ENCODE measurements around the gene TNFRSF6B.

The TNFRSF6B gene

DNA sequence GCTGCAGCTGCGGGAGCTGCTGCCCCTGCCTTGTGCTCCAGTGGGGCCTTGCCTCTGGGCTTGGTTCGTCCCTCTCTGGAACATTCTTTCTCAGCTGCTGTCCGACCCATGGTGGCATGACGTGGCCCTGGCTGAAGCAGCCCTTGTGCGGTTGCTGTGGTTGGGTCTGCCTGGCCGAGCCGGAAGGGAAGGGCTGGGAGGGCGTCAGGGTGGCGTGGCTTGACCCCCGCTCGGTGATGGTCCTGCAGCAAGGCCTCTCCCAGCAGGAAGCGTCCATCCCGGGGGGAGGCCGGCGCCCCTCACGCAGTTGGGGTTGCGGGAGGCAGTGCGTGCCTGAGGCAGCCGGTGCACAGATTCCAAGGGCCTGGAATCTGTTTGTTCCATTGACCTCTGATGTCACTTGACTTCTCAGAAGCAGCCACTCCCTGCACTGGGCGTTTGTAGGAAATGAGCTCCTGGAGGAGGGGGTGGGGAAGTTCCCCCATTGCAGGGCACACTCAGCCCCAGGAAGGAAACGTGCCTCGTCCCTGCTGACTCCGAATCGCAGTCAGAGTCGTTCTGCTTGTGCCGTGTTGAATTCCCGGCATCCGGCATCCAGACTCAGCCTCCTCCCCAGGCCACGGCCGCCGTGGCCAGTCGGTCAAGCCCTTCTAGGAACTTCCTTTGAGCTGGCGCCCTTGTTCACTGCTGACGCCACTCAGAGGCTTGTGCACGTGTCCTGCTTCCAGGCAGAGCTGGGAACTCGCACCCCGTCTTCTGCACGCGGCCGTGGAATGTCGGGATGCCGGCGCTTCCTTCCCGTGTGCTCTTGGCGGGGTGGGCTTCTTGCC, 9.7 kb upstream of the TNFRSF6B start:
- peak; percentile 73 for DNase-seq

- DNase-seq: no peak
Observed at GRCh38 chr20:63687419-63688178, 8.9 kb upstream of the TNFRSF6B start.

- no peak for DNase-seq
Observed at GRCh38 chr20:63688228-63689045, 8.0 kb upstream of the TNFRSF6B start.

- no peak for DNase-seq
Observed at GRCh38 chr20:63689046-63690002, 7.1 kb upstream of the TNFRSF6B start.

DNA sequence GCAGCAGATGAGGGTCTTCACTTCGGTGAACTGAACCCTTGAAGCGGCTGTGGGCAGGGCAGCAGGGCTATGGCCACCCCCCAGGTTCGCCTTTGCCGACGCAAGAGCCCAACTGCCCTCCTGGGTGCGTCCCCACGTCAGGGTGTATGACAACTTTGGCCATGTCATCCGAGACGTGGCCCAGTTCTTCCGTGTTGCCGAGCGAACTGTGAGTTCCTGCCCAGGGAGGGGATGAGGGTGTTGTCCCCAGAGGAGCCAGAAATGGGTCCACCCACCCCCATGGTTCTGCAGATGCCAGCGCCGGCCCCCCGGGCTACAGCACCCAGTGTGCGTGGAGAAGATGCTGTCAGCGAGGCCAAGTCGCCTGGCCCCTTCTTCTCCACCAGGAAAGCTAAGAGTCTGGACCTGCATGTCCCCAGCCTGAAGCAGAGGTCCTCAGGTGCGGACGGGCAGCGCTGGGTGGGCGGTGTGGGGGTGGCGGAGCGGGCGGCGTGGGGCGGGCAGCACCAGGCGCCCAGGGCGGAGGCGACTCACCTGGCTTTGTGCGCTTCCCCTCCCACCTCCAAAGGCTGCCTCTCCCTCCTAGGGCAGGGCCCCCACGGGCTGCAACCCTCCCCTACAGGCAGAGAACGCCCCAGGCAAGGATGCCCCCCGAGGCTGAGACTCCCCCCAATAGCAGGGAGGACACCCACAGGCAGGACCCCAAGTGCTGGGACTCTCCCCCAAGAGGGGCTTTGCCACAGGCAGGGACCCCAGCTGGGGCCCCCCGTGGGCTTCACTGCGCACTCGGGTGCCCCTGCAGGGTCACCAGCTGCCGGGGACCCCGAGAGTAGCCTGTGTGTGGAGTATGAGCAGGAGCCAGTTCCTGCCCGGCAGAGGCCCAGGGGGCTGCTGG, 6.2 kb upstream of the TNFRSF6B start:
- DNase-seq: no peak

- DNase-seq: no peak
Observed at GRCh38 chr20:63690898-63691710, 5.3 kb upstream of the TNFRSF6B start.

DNA sequence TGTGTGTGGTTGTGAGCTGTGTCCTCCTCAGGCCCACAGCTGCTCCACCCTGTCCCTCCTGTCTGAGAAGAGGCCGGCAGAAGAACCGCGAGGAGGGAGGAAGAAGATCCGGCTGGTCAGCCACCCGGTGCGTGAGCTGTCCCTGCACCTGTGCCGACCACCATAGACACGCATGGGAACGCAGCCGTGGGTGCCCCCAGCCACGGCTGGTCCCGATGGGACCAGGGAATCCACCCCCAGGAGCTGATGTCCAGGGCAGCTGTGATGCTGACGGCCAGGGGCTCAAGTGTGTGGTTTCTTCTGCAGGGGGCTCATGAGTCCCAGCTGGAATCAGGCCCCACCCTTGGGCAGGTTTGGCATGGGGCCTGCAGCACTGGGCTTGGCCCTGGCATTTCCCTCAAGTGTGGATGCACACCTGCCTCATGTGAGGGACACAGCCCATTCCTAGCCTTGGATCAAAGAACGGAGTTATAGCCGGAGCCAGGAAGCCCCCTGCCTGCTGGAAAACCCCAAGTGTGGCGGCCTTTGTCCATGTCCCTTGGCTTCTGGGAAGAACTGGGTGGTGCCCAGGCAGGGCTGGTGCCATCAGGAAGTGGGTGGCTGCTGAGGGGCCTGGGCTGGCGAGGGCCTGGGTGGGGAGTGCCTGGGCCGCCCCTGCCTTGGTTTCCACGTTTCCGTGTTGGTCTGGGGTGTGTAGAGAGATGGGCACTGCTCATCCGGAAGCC, 4.6 kb upstream of the TNFRSF6B start:
- DNase-seq: no peak

GRCh38 chr20:63692436-63693082, 3.9 kb upstream of the TNFRSF6B start:
- DNase-seq: no peak

DNA sequence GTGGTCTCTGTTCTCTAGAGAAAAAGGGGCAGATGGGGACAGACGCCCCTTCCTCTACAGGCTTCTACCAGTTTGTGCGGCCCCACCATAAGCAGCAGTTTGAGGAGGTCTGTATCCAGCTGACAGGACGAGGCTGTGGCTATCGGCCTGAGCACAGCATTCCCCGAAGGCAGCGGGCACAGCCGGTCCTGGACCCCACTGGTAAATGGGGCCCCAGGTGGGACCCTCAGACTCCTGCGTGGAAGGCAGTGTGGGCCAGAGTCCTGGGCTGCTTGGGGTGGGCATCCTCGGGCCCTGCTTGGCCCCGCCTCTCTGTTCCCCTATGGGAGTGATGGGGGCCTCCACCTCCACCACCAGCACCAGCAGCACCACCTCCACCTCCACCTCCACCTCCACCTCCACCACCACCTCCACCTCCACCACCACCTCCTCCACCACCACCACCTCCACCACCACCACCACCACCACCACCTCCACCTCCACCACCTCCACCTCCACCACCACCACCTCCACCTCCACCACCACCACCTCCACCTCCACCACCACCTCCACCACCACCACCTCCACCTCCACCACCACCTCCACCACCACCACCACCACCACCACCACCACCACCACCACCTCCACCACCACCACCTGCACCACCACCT, 3.2 kb upstream of the TNFRSF6B start:
- DNase-seq: no peak

- no peak for DNase-seq
Observed at GRCh38 chr20:63693733-63694583, 2.5 kb upstream of the TNFRSF6B start.

DNA sequence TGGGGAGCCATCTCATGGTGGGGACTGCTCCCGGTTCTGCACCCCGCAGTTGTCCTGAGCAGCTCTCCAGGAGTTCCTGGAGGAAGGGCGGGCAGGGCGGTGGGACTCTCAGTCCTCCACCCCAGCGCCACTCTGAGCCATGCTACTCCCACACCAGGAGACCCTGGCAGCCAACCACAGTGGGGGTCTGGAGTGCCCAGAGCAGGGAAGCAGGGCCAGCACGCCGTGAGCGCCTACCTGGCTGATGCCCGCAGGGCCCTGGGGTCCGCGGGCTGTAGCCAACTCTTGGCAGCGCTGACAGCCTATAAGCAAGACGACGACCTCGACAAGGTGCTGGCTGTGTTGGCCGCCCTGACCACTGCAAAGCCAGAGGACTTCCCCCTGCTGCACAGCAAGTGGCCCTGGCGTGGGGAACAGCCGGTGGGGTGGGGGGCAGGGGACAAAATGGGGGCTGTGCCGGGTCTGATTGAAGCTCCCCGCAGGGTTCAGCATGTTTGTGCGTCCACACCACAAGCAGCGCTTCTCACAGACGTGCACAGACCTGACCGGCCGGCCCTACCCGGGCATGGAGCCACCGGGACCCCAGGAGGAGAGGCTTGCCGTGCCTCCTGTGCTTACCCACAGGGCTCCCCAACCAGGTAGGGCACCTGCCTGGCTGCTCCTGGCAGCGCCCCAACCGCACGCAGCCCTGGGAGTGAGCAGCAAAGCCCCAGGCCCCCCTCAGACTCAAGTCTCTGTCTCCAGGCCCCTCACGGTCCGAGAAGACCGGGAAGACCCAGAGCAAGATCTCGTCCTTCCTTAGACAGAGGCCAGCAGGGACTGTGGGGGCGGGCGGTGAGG, 1.6 kb upstream of the TNFRSF6B start:
- DNase-seq: no peak

DNA sequence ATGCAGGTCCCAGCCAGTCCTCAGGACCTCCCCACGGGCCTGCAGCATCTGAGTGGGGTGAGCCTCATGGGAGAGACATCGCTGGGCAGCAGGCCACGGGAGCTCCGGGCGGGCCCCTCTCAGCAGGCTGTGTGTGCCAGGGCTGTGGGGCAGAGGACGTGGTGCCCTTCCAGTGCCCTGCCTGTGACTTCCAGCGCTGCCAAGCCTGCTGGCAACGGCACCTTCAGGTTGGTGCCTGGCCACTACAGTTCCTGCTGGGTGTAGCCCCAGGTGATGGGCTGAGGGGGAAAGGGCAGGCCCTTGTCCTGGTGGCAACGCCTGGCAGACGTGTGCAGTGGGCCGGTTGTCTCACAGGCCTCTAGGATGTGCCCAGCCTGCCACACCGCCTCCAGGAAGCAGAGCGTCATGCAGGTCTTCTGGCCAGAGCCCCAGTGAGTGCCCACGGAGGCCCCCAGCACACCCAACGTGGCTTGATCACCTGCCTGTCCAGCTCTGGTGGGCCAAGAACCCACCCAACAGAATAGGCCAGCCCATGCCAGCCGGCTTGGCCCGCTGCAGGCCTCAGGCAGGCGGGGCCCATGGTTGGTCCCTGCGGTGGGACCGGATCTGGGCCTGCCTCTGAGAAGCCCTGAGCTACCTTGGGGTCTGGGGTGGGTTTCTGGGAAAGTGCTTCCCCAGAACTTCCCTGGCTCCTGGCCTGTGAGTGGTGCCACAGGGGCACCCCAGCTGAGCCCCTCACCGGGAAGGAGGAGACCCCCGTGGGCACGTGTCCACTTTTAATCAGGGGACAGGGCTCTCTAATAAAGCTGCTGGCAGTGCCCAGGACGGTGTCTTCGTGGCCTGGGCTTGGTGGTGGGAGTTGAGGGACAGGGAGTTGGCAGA, 787 bp upstream of the TNFRSF6B start:
- DNase-seq: no peak

GRCh38 chr20:63696306-63696627, 185 bp upstream of the TNFRSF6B start:
- DNase-seq: peak; percentile 45

- no peak for DNase-seq
Observed at GRCh38 chr20:63697357-63697867, 960 bp downstream of the TNFRSF6B start.

DNA sequence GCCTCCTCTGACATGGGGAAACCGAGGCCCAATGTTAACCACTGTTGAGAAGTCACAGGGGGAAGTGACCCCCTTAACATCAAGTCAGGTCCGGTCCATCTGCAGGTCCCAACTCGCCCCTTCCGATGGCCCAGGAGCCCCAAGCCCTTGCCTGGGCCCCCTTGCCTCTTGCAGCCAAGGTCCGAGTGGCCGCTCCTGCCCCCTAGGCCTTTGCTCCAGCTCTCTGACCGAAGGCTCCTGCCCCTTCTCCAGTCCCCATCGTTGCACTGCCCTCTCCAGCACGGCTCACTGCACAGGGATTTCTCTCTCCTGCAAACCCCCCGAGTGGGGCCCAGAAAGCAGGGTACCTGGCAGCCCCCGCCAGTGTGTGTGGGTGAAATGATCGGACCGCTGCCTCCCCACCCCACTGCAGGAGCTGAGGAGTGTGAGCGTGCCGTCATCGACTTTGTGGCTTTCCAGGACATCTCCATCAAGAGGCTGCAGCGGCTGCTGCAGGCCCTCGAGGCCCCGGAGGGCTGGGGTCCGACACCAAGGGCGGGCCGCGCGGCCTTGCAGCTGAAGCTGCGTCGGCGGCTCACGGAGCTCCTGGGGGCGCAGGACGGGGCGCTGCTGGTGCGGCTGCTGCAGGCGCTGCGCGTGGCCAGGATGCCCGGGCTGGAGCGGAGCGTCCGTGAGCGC, 1.6 kb downstream of the TNFRSF6B start:
- no peak for DNase-seq

All from stimulated activated CD4-positive, alpha-beta T cell treated with anti-CD3 and anti-CD28 coated beads, Interleukin-15, amount 100 ng/mL, for 24 hours (primary cell).